HG03064 (cell line): ENCODE measurements around the gene UTS2.

Source experiments
- ATAC-seq: cut with Tn5 transposase; IDR thresholded peaks from one replicate; pipeline ENCODE4 v1.9.1; 2021; ENCODE audit warnings: low read depth; ENCODE audit not compliant: unreplicated experiment

The UTS2 gene

GRCh38 chr1:7852804-7853683, at the start of gene UTS2:
Gene UTS2, minus strand, starts transcription at chr1:7853065. Its CDS starts 62 bp downstream, at chr1:7853003.
- ATAC-seq, result no peak

GRCh38 chr1:7899741-7900140, 46.9 kb upstream of the UTS2 start:
- no peak for ATAC-seq

- no peak for ATAC-seq
Measured at GRCh38 chr1:7898962-7899361, 46.1 kb upstream of the UTS2 start.

GRCh38 chr1:7896994-7897393, 44.1 kb upstream of the UTS2 start:
- no peak for ATAC-seq

- no peak for ATAC-seq
Measured at GRCh38 chr1:7893529-7894180, 40.8 kb upstream of the UTS2 start.

GRCh38 chr1:7891804-7892203, 38.9 kb upstream of the UTS2 start:
- ATAC-seq, result no peak

GRCh38 chr1:7890853-7891252, 38.0 kb upstream of the UTS2 start:
- ATAC-seq, result no peak

GRCh38 chr1:7888248-7889081, 35.6 kb upstream of the UTS2 start:
- no peak for ATAC-seq

GRCh38 chr1:7886405-7886745, 33.5 kb upstream of the UTS2 start:
- ATAC-seq, result no peak

- no peak for ATAC-seq
Measured at GRCh38 chr1:7885513-7886404, 32.9 kb upstream of the UTS2 start.

GRCh38 chr1:7884757-7885156, 31.9 kb upstream of the UTS2 start:
- ATAC-seq, result no peak

GRCh38 chr1:7879228-7879627, 26.4 kb upstream of the UTS2 start:
- ATAC-seq, result no peak

GRCh38 chr1:7878027-7878426, 25.2 kb upstream of the UTS2 start:
- ATAC-seq, result no peak

- no peak for ATAC-seq
Measured at GRCh38 chr1:7873801-7874795, 21.2 kb upstream of the UTS2 start.

- no peak for ATAC-seq
Measured at GRCh38 chr1:7871136-7871535, 18.3 kb upstream of the UTS2 start.

- no peak for ATAC-seq
Measured at GRCh38 chr1:7869136-7869920, 16.5 kb upstream of the UTS2 start.

- ATAC-seq, result no peak
Measured at GRCh38 chr1:7868070-7868780, 15.4 kb upstream of the UTS2 start.

- no peak for ATAC-seq
Measured at GRCh38 chr1:7865978-7866377, 13.1 kb upstream of the UTS2 start.
